HepG2 (cell line): Measurements from ENCODE around the gene GLT1D1. TPM values are rescaled to one million over a fixed set of nuclear protein-coding genes. Genes with fewer than 3 reads are reported as not detected.

Source experiments
- GLI4 ChIP-seq: sonication (generic); formaldehyde crosslinking; IDR thresholded peaks from 2 replicates; pipeline ENCODE4 v1.5.1; 2020; ENCODE audit warnings: missing genetic modification reagents, mild to moderate bottlenecking, moderate library complexity, borderline replicate concordance
- HHEX ChIP-seq: IDR thresholded peaks from 2 replicates; pipeline ENCODE4 v1.6.1; 2016; ENCODE audit warnings: control low read depth
- IKZF4 ChIP-seq: sonication (generic); formaldehyde crosslinking; IDR thresholded peaks from 2 replicates; pipeline ENCODE4 v1.5.1; 2020; ENCODE audit warnings: borderline replicate concordance, mild to moderate bottlenecking, low read depth, missing genetic modification reagents; ENCODE audit errors: not compliant biosample characterization
- MTA3 ChIP-seq: sonication (generic); formaldehyde crosslinking; IDR thresholded peaks from 2 replicates; pipeline ENCODE4 v1.4.0; 2020; ENCODE audit warnings: missing genetic modification reagents
- RXRA ChIP-seq: sonication (generic); formaldehyde crosslinking; IDR thresholded peaks from 2 replicates; pipeline ENCODE4 v1.5.1; 2020; ENCODE audit warnings: missing genetic modification reagents
- SCMH1 ChIP-seq: sonication (generic); formaldehyde crosslinking; IDR thresholded peaks from 2 replicates; pipeline ENCODE4 v1.9.0; 2021; ENCODE audit warnings: missing genetic modification reagents, mild to moderate bottlenecking, borderline replicate concordance
- SMAD1 ChIP-seq: sonication (generic); formaldehyde crosslinking; IDR thresholded peaks from 2 replicates; pipeline ENCODE4 v1.4.0; 2020; ENCODE audit warnings: missing genetic modification reagents, low read depth, mild to moderate bottlenecking, borderline replicate concordance
- SP1 ChIP-seq, 2 experiments: fragments of 450-650 bp in 1 of 2; sonication (generic) in 1 of 2; formaldehyde crosslinking in 1 of 2; IDR thresholded peaks; 2 replicates each; pipeline versions ENCODE4 v1.4.0 to v1.6.1; 2016 to 2020; ENCODE audit warnings: missing genetic modification reagents in 1 of 2
- ZFP36 ChIP-seq: fragments of 150-350 bp; IDR thresholded peaks from 2 replicates; pipeline ENCODE4 v1.6.1; 2018; ENCODE audit warnings: borderline replicate concordance, low read length, low read depth; ENCODE audit not compliant: partially characterized antibody
- ZFP62 ChIP-seq: sonication (generic); formaldehyde crosslinking; IDR thresholded peaks from 2 replicates; pipeline ENCODE4 v1.4.0; 2020; ENCODE audit warnings: missing genetic modification reagents
- ZFX ChIP-seq: sonication (generic); formaldehyde crosslinking; IDR thresholded peaks from 2 replicates; pipeline ENCODE4 v1.4.0; 2020; ENCODE audit warnings: mild to moderate bottlenecking, low read depth, missing genetic modification reagents, moderate library complexity
- ZNF256 ChIP-seq: sonication (generic); formaldehyde crosslinking; conservative IDR thresholded peaks from 2 replicates; pipeline ENCODE4 v1.4.0; 2020; ENCODE audit warnings: missing genetic modification reagents
- ZNF333 ChIP-seq: sonication (generic); formaldehyde crosslinking; IDR thresholded peaks from 2 replicates; pipeline ENCODE4 v1.4.0; 2020; ENCODE audit warnings: mild to moderate bottlenecking, missing genetic modification reagents, borderline replicate concordance
- ZNF792 ChIP-seq: IDR thresholded peaks from 2 replicates; pipeline ENCODE4 v1.6.1; 2016
- polyA plus RNA-seq, 8 experiments: library from polyadenylated mRNA; depleted of rRNA in 3 of 8; stranded (reverse) in 7 of 8; unstranded in 1 of 8; fragments of >200 nt; fragmentation: Illumina TruSeq in 4 of 8; extraction: Trizol in 4 of 8; gene quantifications; 2 replicates each; pipeline versions ENCODE4 v1.2.1 to v1.2.3, GENCODE V29; 2011 to 2016; ENCODE audit warnings: low read depth in 4 of 8, missing spikeins in 1 of 8, mixed read lengths in 1 of 8; ENCODE audit not compliant: insufficient read depth in 1 of 8
- total RNA-seq, 5 experiments: library from RNA; depleted of rRNA; stranded (reverse); fragments of >200 nt; fragmentation: Illumina TruSeq; extraction: Trizol; gene quantifications; 2 replicates each; pipeline ENCODE4 v1.2.3, GENCODE V29; 2016; ENCODE audit warnings: low read depth in 1 of 5
- TF ChIP-seq, protein P1 (sequence below): sonication (generic); formaldehyde crosslinking; IDR thresholded peaks from 2 replicates; pipeline ENCODE4 v1.5.1; 2020; ENCODE audit warnings: mild to moderate bottlenecking, missing genetic modification reagents, moderate library complexity
- TF ChIP-seq, protein P2 (sequence below): IDR thresholded peaks from 2 replicates; pipeline ENCODE4 v1.4.0; 2020; ENCODE audit warnings: mild to moderate bottlenecking, missing genetic modification reagents
- TF ChIP-seq, protein P3 (sequence below): sonication (generic); formaldehyde crosslinking; IDR thresholded peaks from 2 replicates; pipeline ENCODE4 v1.8.1; 2023; ENCODE audit warnings: mild to moderate bottlenecking, inconsistent platforms, moderate library complexity, missing genetic modification reagents, borderline replicate concordance
- TF ChIP-seq, protein P4 (sequence below): sonication (generic); formaldehyde crosslinking; IDR thresholded peaks from 2 replicates; pipeline ENCODE4 v1.4.0; 2020; ENCODE audit warnings: missing genetic modification reagents, borderline replicate concordance

GLT1D1 gene
- total and polyA plus RNA-seq, 2 of the 13 experiments (the other 11 are each of a cell fraction or from before 2014, with no cell fraction given), result 0.09 to 0.17 TPM

DNA sequence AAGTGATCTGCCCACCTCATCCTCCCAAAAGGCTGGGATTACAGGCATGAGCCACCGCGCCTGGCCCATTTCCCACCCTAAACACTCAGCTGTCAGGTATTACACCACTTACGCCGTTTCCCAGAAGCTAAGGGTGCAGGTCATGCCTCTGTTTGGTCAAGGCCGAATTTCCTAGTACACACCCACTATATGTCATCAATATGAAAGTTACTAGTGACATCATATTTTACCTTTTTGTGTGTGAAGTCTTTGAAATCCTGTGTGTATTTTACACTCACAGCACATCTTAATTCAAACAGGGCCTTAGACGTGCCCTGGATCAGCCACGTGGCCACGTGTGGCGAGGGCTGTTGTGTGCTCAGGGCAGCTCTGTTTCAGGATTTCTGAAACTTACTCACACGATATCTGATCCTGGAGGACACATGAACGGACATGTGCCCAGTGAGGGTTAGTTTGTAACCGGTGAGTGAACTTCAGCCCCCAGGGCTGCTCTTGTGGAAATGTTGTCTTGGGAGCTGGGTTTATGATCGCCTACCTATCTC lies 51.8 kb downstream of the GLT1D1 start (continued):
- TF ChIP-seq SCMH1 (CRISPR knock-in tag) (no peak), GLI4 (no peak), ZNF333 (CRISPR knock-in tag) (no peak), ZNF792 (peak; percentile 45; the same call in 1 of the 2 replicates), SP1 (IDR thresholded peaks at IDR 0.05) (no peak), SP1 (CRISPR knock-in tag; IDR thresholded peaks at IDR 0.05) (no peak), MTA3 (no peak), HHEX (CRISPR knock-in tag) (no peak), ZFX (CRISPR knock-in tag) (peak; percentile 84), IKZF4 (no peak), ZFP36 (no peak), ZNF256 (no peak), RXRA (CRISPR knock-in tag) (peak; percentile 37; the same call in 1 of the 2 replicates), SMAD1 (CRISPR knock-in tag) (no peak; the same call in 1 of the 2 replicates), ZFP62 (CRISPR knock-in tag) (no peak)
- TF ChIP-seq, protein P1, sequence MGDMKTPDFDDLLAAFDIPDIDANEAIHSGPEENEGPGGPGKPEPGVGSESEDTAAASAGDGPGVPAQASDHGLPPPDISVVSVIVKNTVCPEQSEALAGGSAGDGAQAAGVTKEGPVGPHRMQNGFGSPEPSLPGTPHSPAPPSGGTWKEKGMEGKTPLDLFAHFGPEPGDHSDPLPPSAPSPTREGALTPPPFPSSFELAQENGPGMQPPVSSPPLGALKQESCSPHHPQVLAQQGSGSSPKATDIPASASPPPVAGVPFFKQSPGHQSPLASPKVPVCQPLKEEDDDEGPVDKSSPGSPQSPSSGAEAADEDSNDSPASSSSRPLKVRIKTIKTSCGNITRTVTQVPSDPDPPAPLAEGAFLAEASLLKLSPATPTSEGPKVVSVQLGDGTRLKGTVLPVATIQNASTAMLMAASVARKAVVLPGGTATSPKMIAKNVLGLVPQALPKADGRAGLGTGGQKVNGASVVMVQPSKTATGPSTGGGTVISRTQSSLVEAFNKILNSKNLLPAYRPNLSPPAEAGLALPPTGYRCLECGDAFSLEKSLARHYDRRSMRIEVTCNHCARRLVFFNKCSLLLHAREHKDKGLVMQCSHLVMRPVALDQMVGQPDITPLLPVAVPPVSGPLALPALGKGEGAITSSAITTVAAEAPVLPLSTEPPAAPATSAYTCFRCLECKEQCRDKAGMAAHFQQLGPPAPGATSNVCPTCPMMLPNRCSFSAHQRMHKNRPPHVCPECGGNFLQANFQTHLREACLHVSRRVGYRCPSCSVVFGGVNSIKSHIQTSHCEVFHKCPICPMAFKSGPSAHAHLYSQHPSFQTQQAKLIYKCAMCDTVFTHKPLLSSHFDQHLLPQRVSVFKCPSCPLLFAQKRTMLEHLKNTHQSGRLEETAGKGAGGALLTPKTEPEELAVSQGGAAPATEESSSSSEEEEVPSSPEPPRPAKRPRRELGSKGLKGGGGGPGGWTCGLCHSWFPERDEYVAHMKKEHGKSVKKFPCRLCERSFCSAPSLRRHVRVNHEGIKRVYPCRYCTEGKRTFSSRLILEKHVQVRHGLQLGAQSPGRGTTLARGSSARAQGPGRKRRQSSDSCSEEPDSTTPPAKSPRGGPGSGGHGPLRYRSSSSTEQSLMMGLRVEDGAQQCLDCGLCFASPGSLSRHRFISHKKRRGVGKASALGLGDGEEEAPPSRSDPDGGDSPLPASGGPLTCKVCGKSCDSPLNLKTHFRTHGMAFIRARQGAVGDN (CRISPR knock-in tag), result peak; percentile 58; the same call in 1 of the 2 replicates
- TF ChIP-seq, protein P2, sequence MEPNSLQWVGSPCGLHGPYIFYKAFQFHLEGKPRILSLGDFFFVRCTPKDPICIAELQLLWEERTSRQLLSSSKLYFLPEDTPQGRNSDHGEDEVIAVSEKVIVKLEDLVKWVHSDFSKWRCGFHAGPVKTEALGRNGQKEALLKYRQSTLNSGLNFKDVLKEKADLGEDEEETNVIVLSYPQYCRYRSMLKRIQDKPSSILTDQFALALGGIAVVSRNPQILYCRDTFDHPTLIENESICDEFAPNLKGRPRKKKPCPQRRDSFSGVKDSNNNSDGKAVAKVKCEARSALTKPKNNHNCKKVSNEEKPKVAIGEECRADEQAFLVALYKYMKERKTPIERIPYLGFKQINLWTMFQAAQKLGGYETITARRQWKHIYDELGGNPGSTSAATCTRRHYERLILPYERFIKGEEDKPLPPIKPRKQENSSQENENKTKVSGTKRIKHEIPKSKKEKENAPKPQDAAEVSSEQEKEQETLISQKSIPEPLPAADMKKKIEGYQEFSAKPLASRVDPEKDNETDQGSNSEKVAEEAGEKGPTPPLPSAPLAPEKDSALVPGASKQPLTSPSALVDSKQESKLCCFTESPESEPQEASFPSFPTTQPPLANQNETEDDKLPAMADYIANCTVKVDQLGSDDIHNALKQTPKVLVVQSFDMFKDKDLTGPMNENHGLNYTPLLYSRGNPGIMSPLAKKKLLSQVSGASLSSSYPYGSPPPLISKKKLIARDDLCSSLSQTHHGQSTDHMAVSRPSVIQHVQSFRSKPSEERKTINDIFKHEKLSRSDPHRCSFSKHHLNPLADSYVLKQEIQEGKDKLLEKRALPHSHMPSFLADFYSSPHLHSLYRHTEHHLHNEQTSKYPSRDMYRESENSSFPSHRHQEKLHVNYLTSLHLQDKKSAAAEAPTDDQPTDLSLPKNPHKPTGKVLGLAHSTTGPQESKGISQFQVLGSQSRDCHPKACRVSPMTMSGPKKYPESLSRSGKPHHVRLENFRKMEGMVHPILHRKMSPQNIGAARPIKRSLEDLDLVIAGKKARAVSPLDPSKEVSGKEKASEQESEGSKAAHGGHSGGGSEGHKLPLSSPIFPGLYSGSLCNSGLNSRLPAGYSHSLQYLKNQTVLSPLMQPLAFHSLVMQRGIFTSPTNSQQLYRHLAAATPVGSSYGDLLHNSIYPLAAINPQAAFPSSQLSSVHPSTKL (CRISPR knock-in tag), result peak; percentile 74
- TF ChIP-seq, protein P3, sequence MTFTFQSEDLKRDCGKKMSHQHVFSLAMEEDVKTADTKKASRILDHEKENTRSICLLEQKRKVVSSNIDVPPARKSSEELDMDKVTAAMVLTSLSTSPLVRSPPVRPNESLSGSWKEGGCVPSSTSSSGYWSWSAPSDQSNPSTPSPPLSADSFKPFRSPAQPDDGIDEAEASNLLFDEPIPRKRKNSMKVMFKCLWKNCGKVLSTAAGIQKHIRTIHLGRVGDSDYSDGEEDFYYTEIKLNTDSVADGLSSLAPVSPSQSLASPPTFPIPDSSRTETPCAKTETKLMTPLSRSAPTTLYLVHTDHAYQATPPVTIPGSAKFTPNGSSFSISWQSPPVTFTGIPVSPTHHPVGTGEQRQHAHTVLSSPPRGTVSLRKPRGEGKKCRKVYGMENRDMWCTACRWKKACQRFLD (CRISPR knock-in tag), result no peak
- TF ChIP-seq, protein P4, sequence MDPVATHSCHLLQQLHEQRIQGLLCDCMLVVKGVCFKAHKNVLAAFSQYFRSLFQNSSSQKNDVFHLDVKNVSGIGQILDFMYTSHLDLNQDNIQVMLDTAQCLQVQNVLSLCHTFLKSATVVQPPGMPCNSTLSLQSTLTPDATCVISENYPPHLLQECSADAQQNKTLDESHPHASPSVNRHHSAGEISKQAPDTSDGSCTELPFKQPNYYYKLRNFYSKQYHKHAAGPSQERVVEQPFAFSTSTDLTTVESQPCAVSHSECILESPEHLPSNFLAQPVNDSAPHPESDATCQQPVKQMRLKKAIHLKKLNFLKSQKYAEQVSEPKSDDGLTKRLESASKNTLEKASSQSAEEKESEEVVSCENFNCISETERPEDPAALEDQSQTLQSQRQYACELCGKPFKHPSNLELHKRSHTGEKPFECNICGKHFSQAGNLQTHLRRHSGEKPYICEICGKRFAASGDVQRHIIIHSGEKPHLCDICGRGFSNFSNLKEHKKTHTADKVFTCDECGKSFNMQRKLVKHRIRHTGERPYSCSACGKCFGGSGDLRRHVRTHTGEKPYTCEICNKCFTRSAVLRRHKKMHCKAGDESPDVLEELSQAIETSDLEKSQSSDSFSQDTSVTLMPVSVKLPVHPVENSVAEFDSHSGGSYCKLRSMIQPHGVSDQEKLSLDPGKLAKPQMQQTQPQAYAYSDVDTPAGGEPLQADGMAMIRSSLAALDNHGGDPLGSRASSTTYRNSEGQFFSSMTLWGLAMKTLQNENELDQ, result no peak
